GM13977 (cell line): Measurements from ENCODE around the gene PIEZO1.

Experiments used
- DNase-seq: peaks from one replicate; pipeline ENCODE4 v3.0.0; 2012; ENCODE audit warnings: low spot score
- in situ Hi-C: fragments of 300-500 bp; cut with MboI; formaldehyde crosslinking; loops from one replicate; pipeline ENCODE4 v1.12.0; 2022; ENCODE audit warnings: low sequenced_read_pairs, low pct_unique_long_range_greater_than_20kb, mixed read lengths, inconsistent platforms; ENCODE audit not compliant: unreplicated experiment
- TF ChIP-seq, protein P1 (sequence below): IDR thresholded peaks from 2 replicates; pipeline ENCODE4 v1.5.1; 2012; ENCODE audit warnings: mild to moderate bottlenecking, control low read depth; ENCODE audit not compliant: insufficient read depth; ENCODE audit errors: extremely low read depth, missing control alignments

The PIEZO1 gene

DNA sequence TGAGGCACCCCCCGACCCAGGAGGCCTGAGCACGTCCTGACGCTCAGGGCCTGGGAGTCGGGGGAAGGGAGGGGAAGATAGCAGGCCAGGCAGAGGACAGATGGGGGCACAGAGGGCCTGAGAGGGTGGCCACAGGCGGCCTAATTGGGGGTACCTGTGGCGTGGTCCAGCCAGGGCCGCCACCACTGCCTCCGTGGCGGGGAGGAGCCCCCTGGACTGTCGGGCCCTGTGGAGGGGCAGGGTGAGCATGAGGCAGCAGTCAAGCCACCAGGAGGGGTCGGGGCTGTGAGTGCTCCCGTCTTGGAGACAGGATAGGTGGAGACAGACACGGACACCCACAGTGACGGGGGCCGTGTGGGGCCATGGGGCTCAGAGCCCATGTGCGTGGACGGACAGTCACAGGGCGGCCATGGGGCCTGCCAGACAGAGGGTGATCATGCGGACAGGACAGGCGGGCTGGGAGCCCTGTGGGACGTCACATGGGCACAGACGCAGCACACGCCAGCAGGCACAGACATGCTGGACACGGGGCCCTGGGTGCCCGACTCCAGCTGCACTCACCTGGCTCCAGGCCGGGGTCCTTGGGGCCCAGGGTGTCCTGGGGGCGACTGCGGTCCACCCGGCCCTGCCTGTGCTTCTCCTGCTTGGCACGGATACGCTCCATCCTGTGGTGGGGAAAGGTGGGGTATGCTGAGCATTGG is 60.0 kb downstream of the PIEZO1 start:
- TF ChIP-seq, protein P1, sequence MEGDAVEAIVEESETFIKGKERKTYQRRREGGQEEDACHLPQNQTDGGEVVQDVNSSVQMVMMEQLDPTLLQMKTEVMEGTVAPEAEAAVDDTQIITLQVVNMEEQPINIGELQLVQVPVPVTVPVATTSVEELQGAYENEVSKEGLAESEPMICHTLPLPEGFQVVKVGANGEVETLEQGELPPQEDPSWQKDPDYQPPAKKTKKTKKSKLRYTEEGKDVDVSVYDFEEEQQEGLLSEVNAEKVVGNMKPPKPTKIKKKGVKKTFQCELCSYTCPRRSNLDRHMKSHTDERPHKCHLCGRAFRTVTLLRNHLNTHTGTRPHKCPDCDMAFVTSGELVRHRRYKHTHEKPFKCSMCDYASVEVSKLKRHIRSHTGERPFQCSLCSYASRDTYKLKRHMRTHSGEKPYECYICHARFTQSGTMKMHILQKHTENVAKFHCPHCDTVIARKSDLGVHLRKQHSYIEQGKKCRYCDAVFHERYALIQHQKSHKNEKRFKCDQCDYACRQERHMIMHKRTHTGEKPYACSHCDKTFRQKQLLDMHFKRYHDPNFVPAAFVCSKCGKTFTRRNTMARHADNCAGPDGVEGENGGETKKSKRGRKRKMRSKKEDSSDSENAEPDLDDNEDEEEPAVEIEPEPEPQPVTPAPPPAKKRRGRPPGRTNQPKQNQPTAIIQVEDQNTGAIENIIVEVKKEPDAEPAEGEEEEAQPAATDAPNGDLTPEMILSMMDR: no peak
- in situ Hi-C loops: no loop called here
- no peak for DNase-seq

DNA sequence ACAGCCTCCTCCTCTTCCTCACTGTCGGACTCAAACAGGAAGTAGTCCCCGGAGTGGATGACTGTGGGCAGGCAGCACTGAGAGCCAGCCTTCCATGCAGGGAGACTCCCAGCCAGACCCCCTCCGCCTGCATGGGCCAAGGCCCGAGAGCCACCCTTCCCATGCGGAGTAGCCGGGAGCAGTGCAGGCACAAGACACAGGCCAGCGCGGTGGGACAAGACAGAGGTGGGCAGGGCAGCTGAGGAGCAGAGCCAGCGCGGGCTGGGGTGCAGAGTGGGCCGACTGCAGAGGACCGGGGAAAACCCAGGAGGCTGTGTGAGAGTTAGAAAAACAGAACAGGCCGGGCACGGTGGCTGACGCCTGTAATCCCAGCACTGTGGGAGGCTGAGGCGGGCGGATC is 61.1 kb downstream of the PIEZO1 start:
- TF ChIP-seq, protein P1: no peak
- DNase-seq: no peak
- in situ Hi-C loops: no loop called here

DNA sequence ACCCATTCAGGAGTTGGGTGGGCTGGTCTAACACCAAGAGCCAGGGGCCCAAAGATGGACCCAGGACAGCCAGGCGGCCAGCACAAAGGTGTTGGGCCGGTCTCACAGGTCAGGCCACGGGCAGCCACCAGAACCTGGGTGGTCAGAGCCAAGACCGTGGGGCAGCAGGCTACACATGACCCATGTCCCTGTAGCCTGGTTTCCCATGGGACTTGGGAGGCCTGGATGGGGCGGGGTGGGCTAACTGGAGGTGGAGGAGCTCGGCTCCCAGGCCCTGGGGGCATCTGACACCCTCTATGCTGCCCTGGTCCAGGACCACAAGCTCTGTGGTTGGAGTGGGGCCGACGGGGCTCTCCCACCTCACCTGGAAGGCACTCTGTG is 61.5 kb downstream of the PIEZO1 start:
- DNase-seq: no peak
- in situ Hi-C loops: no loop called here
- TF ChIP-seq, protein P1: no peak

DNA sequence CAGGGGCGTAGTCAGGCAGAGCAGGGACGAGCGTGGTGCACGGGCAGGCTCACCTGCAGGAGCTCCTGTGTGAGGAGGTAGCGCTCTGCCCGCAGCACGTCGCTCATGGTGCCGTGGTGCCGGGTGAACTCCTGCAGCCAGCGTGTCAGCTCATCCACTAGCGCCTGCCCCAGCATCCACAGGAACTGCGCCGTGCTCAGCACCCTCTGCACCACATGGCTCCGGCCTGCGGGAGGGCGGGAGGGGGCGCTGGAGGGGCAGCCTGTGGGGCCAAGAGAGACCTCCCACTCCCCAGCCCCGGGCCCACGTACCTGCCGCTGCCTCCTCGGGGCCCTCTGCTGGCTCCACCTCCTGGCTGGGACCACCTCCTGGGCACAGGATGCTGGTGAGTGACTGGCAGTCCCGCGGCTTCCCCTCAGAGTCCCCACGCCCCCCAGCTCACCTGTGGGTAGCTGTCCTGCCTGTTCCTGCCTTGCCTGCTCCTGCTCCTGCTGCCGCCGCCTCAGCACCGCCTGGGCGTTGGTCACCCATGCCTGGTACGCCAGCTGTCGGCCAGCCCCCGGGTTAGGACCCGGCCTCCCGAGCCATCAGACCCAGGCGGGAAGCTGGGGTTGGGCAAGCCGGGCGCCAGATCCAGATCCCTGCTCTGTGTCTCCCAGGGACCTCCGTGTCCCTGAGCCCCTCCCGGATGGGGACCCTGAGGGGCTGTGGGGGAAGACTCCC is 62.1 kb downstream of the PIEZO1 start:
- in situ Hi-C loops: no loop called here

DNA sequence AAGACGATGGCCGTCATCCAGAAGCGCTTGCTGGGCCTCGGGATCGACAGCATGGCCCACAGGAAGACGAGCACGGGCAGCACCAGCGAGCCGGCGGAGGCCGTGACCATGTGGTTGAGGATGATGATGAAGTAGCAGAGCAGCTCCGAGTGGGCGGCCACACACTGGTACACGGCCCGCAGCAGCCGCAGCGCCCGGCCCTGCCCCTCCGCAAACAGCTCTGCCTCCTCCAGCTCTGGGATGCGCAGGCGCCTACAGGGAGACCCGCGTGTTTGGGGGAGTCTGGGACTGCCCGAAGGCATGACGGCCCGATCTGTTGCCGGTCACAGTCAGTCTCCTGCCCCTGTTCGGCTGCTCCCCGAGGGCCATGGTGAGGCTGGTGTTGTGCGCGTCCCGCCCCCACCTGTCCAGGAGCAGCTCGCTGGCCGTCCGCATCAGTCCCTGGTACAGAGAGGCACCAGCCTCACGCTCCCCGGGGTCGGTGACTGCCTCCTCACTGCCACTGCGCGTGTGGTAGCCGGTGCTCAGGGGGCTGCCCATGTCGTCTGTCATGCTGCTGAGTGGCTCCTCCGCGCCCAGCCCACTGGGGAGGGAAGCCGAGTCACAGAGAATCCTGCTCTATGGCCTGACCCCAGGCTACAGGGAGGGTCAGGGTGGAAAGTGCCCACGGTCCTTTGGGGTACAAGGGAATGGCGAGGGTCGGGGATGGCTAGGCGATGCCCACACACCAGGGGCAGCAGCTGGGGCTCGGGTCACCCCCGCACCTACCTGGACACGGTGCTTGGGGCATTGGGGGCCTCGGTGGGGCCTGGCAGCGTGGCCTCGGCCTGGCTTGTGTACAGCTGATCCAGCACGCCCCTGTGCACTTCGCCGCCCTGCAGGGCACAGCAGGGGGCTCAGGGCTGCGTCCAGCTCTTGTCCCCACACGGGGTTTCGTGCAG is 62.9 kb downstream of the PIEZO1 start:
- in situ Hi-C loops: no loop called here
- DNase-seq: no peak
- TF ChIP-seq, protein P1: no peak

More for the DNA sequence above, 62.1 kb downstream of the PIEZO1 start:
- TF ChIP-seq, protein P1: no peak
- DNase-seq: no peak

DNA sequence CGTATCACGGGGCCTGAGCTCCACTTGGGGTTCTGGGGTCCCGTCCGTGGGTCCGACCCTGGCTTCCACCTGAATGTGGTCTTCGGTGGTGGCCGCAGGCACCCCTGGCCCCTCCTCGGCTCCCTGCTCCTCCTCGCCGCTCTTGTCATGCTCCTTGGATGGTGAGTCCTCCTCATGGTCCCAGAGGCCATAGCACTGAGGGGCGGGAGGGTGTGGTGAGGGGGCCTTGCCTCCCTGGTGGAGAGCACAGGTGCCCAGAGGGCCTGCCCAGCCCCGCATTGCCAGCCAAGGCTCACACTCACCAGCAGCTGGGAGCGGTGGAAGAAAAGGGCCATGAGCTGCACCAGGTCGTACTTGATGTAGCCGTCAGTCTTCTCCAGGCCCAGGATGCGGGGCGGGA is 63.8 kb downstream of the PIEZO1 start:
- TF ChIP-seq, protein P1: no peak
- in situ Hi-C loops: no loop called here
- DNase-seq: no peak
